Hematopoietic multipotent progenitor cell treated with erythropoietin and hydrocortisone succinate and interleukin-3 and kit ligand, for 6 days (in vitro differentiated cells): ENCODE measurements around the gene PLEKHA6.
"Not testable (repeated sequence)": the region's sequence is repeated elsewhere in the genome, so short reads cannot be mapped to it uniquely, and the experiment has no call there.

Experiments used
- DNase-seq: peaks from one replicate; pipeline ENCODE4 v3.0.0-alpha.2; 2015

The PLEKHA6 gene

GRCh38 chr1:204258213-204259115 lies 101.3 kb downstream of the PLEKHA6 start:
- peak; percentile 69 for DNase-seq

GRCh38 chr1:204257446-204257845 lies 102.3 kb downstream of the PLEKHA6 start:
- DNase-seq, result no peak

GRCh38 chr1:204256531-204256930 lies 103.2 kb downstream of the PLEKHA6 start:
- no peak for DNase-seq

GRCh38 chr1:204255966-204256365 lies 103.8 kb downstream of the PLEKHA6 start:
- DNase-seq, result no peak

- DNase-seq, result no peak
Observed at GRCh38 chr1:204255225-204255624, 104.5 kb downstream of the PLEKHA6 start.

- peak; percentile 62 for DNase-seq
Observed at GRCh38 chr1:204254031-204254661, 105.6 kb downstream of the PLEKHA6 start.

- no peak for DNase-seq
Observed at GRCh38 chr1:204251926-204252689, 107.6 kb downstream of the PLEKHA6 start.

- no peak for DNase-seq
Observed at GRCh38 chr1:204251286-204251685, 108.4 kb downstream of the PLEKHA6 start.

GRCh38 chr1:204250428-204251030 lies 109.2 kb downstream of the PLEKHA6 start:
- no peak for DNase-seq

- no peak for DNase-seq
Observed at GRCh38 chr1:204249736-204250427, 109.8 kb downstream of the PLEKHA6 start.

GRCh38 chr1:204248954-204249353 lies 110.8 kb downstream of the PLEKHA6 start:
- DNase-seq, result no peak

GRCh38 chr1:204246876-204247275 lies 112.9 kb downstream of the PLEKHA6 start:
- DNase-seq, result no peak

- DNase-seq, result no peak
Observed at GRCh38 chr1:204242920-204243319, 116.8 kb downstream of the PLEKHA6 start.

GRCh38 chr1:204241914-204242313 lies 117.8 kb downstream of the PLEKHA6 start:
- DNase-seq, result no peak

- no peak for DNase-seq
Observed at GRCh38 chr1:204241050-204241449, 118.7 kb downstream of the PLEKHA6 start.

- DNase-seq, result no peak
Observed at GRCh38 chr1:204240233-204240632, 119.5 kb downstream of the PLEKHA6 start.

- not testable (repeated sequence) for DNase-seq
Observed at GRCh38 chr1:204239401-204239800, 120.3 kb downstream of the PLEKHA6 start.

- DNase-seq, result peak; percentile 53
Observed at GRCh38 chr1:204238520-204238919, 121.2 kb downstream of the PLEKHA6 start.

- not testable (repeated sequence) for DNase-seq
Observed at GRCh38 chr1:204237515-204237914, 122.2 kb downstream of the PLEKHA6 start.

- no peak for DNase-seq
Observed at GRCh38 chr1:204232526-204232925, 127.2 kb downstream of the PLEKHA6 start.

- no peak for DNase-seq
Observed at GRCh38 chr1:204230211-204230610, 129.5 kb downstream of the PLEKHA6 start.

GRCh38 chr1:204228896-204229295 lies 130.8 kb downstream of the PLEKHA6 start:
- DNase-seq, result no peak
